ENCODE results near the gene DNAH5.
"Not testable (repeated sequence)": the region's sequence is repeated elsewhere in the genome, so short reads cannot be mapped to it uniquely, and the experiment has no call there.

The DNAH5 gene

GRCh38 chr5:13944560-13945199, at the start of gene DNAH5:
Gene DNAH5 (minus strand): TSS chr5:13944688. CDS start chr5:13944438, 250 bp downstream.
- DNase-seq (ENCODE audit: low read depth) = no peak

GRCh38 chr5:13993926-13994325, 49.4 kb upstream of the DNAH5 start:
- DNase-seq (ENCODE audit: low read depth) = no peak

GRCh38 chr5:13992795-13993194, 48.3 kb upstream of the DNAH5 start:
- no peak for DNase-seq (ENCODE audit: low read depth)

- no peak for DNase-seq (ENCODE audit: low read depth)
These were observed 46.9 kb upstream of the DNAH5 start for GRCh38 chr5:13991365-13991764.

GRCh38 chr5:13990896-13991295, 46.4 kb upstream of the DNAH5 start:
- no peak for DNase-seq (ENCODE audit: low read depth)

- DNase-seq (ENCODE audit: low read depth) = no peak
These were observed 45.3 kb upstream of the DNAH5 start for GRCh38 chr5:13989832-13990231.

- peak; percentile 72 for DNase-seq (ENCODE audit: low read depth)
These were observed 43.5 kb upstream of the DNAH5 start for GRCh38 chr5:13987843-13988464.

GRCh38 chr5:13985731-13986418, 41.4 kb upstream of the DNAH5 start:
- DNase-seq (ENCODE audit: low read depth) = peak; percentile 99

GRCh38 chr5:13984888-13985287, 40.4 kb upstream of the DNAH5 start:
- DNase-seq (ENCODE audit: low read depth) = not testable (repeated sequence)

GRCh38 chr5:13976867-13977830, 32.7 kb upstream of the DNAH5 start:
- DNase-seq (ENCODE audit: low read depth) = peak; percentile 46

- no peak for DNase-seq (ENCODE audit: low read depth)
These were observed 31.7 kb upstream of the DNAH5 start for GRCh38 chr5:13976223-13976622.

GRCh38 chr5:13975246-13975645, 30.8 kb upstream of the DNAH5 start:
- DNase-seq (ENCODE audit: low read depth) = no peak

GRCh38 chr5:13973724-13974123, 29.2 kb upstream of the DNAH5 start:
- no peak for DNase-seq (ENCODE audit: low read depth)

- DNase-seq (ENCODE audit: low read depth) = no peak
These were observed 27.5 kb upstream of the DNAH5 start for GRCh38 chr5:13972029-13972428.

GRCh38 chr5:13957032-13957645, 12.7 kb upstream of the DNAH5 start:
- peak; percentile 69 for DNase-seq (ENCODE audit: low read depth)

- no peak for DNase-seq (ENCODE audit: low read depth)
These were observed 12.0 kb upstream of the DNAH5 start for GRCh38 chr5:13956471-13956870.

GRCh38 chr5:13955896-13956295, 11.4 kb upstream of the DNAH5 start:
- peak; percentile 74 for DNase-seq (ENCODE audit: low read depth)

- no peak for DNase-seq (ENCODE audit: low read depth)
These were observed 1.6 kb upstream of the DNAH5 start for GRCh38 chr5:13946111-13946510.

GRCh38 chr5:13945271-13945670, 783 bp upstream of the DNAH5 start:
- no peak for DNase-seq (ENCODE audit: low read depth)

GRCh38 chr5:13943676-13944075, 812 bp downstream of the DNAH5 start:
- DNase-seq (ENCODE audit: low read depth) = no peak

- DNase-seq (ENCODE audit: low read depth) = no peak
These were observed 3.0 kb downstream of the DNAH5 start for GRCh38 chr5:13941468-13941867.

- no peak for DNase-seq (ENCODE audit: low read depth)
These were observed 4.8 kb downstream of the DNAH5 start for GRCh38 chr5:13939638-13940037.

Measured in HS-5 (cell line).